ENCODE data around the gene LZTFL1.

Gene LZTFL1

DNA sequence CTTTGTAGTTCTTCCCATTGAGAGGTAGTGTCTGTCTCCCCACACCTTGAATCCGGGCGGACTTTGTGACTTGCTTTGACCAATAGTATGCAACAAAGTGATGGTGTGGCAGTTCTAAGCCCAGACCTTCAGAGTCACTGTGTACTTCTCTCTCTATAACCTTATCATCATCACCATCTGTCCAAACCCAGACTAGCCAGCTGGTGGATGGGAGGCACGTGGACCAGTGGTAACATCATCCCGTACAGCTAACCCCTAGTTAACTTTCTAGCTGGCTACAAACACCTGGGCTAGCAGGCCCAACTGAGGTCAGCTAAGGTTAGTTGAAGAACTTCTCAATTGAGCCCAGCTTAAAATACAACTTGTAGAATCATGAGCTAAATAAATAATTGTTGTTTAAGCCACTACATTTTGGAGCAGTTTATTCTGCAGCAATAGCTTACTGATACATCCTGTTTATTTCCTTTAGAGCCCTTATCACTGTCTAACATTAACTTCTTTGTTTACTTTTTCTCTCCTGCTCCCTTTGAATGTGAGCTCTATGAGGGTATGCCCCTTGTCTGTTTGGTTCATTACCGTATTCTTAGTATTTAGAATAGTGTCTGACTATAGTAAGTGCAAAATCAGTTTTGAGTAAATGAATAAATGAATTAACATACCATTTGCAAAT is 32.9 kb upstream of the LZTFL1 start:
- no peaks in the 10 kb centered on the region for H3K36me3 ChIP-seq (ENCODE audit: control insufficient read depth, insufficient read depth, low read length)
- H3K27me3 ChIP-seq (replicated peaks; ENCODE audit: control insufficient read depth, insufficient read depth, low read length) = peaks cover 1% of the 10 kb centered on the region; the same call in 1 of the 2 replicates
- H3K4me3 ChIP-seq (replicated peaks; ENCODE audit: low read depth, low read length) = no peak overlapping the region
- DNase-seq (ENCODE audit: extremely low read depth, insufficient read length) = no peak
- TF ChIP-seq, protein P1, sequence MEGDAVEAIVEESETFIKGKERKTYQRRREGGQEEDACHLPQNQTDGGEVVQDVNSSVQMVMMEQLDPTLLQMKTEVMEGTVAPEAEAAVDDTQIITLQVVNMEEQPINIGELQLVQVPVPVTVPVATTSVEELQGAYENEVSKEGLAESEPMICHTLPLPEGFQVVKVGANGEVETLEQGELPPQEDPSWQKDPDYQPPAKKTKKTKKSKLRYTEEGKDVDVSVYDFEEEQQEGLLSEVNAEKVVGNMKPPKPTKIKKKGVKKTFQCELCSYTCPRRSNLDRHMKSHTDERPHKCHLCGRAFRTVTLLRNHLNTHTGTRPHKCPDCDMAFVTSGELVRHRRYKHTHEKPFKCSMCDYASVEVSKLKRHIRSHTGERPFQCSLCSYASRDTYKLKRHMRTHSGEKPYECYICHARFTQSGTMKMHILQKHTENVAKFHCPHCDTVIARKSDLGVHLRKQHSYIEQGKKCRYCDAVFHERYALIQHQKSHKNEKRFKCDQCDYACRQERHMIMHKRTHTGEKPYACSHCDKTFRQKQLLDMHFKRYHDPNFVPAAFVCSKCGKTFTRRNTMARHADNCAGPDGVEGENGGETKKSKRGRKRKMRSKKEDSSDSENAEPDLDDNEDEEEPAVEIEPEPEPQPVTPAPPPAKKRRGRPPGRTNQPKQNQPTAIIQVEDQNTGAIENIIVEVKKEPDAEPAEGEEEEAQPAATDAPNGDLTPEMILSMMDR (IDR thresholded peaks at IDR 0.05; ENCODE audit: insufficient read depth, low read length, poor library complexity, severe bottlenecking) = no peak

DNA sequence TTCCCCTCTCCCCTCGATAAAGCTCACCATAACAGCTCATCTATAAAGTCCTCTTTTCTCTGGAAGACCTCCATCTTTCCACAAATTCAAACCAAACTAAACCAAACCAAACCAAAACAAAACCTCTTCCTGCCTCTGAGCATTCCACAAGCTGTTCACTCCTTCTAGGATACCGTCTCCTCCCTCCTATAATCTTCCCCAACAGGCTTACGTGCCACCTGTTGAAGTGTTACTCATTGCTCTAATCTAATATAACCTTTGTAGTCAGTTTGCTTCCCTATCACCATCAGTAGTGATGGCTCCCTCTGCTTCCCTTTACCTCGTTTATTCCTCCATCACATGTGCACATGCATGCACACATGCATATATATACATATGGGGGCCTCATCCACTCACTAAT is 31.7 kb upstream of the LZTFL1 start:
- no peak for DNase-seq (ENCODE audit: extremely low read depth, insufficient read length)
- Histone ChIP-seq H3K4me3 (replicated peaks; ENCODE audit: low read depth, low read length) (no peak overlapping the region), H3K36me3 (ENCODE audit: control insufficient read depth, insufficient read depth, low read length) (no peaks in the 10 kb centered on the region), H3K27me3 (replicated peaks; ENCODE audit: control insufficient read depth, insufficient read depth, low read length) (peaks cover 1% of the 10 kb centered on the region; the same call in 1 of the 2 replicates)
- TF ChIP-seq, protein P1 (IDR thresholded peaks at IDR 0.05; ENCODE audit: insufficient read depth, low read length, poor library complexity, severe bottlenecking) = no peak

DNA sequence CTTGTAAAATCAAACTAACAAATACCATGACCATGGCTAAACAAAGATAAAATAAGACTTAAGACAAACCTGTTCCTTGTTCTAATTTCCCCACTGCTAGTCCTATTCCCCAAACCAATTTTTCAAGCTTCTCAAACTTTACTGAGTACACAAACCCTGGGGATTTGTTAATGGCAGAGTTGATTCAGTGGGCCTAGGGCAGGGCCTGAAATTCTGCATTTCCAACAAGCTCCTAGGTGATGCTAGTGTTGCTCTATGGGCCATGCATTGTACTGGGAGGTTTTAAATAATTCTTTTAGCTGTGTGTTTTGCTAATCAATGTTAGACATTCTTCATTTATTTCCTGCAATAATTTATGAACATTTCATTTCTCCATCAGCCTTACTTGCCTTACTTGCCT is 31.1 kb upstream of the LZTFL1 start:
- H3K4me3 ChIP-seq (replicated peaks; ENCODE audit: low read depth, low read length) = no peak overlapping the region
- H3K27me3 ChIP-seq (replicated peaks; ENCODE audit: control insufficient read depth, insufficient read depth, low read length) = peaks cover 1% of the 10 kb centered on the region; the same call in 1 of the 2 replicates
- TF ChIP-seq, protein P1 (IDR thresholded peaks at IDR 0.05; ENCODE audit: insufficient read depth, low read length, poor library complexity, severe bottlenecking) = no peak
- DNase-seq (ENCODE audit: extremely low read depth, insufficient read length) = no peak
- no peaks in the 10 kb centered on the region for H3K36me3 ChIP-seq (ENCODE audit: control insufficient read depth, insufficient read depth, low read length)

DNA sequence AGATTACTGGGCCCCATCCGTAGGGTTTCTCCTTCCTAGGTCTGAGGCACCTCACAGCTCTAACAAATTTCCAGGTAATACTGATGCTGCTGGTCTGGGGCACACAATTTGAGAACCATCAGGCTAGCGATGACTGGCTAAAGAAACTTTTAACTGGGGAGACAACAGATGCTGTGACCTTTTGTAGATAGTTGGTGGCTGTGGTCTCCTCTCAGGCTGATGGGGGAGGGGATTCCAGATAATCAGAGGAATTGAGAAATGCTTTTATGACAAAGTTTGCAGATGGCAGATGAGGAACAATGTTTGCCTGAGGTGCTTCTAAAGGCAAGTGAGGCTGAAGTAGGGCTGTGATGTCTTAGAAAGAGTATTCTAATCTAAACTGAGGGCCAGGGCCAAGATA is 30.6 kb upstream of the LZTFL1 start:
- no peak for DNase-seq (ENCODE audit: extremely low read depth, insufficient read length)
- TF ChIP-seq, protein P1 (IDR thresholded peaks at IDR 0.05; ENCODE audit: insufficient read depth, low read length, poor library complexity, severe bottlenecking) = no peak
- H3K27me3 ChIP-seq (replicated peaks; ENCODE audit: control insufficient read depth, insufficient read depth, low read length) = peaks cover 1% of the 10 kb centered on the region; the same call in 1 of the 2 replicates
- H3K36me3 ChIP-seq (ENCODE audit: control insufficient read depth, insufficient read depth, low read length) = no peaks in the 10 kb centered on the region
- no peak overlapping the region for H3K4me3 ChIP-seq (replicated peaks; ENCODE audit: low read depth, low read length)

DNA sequence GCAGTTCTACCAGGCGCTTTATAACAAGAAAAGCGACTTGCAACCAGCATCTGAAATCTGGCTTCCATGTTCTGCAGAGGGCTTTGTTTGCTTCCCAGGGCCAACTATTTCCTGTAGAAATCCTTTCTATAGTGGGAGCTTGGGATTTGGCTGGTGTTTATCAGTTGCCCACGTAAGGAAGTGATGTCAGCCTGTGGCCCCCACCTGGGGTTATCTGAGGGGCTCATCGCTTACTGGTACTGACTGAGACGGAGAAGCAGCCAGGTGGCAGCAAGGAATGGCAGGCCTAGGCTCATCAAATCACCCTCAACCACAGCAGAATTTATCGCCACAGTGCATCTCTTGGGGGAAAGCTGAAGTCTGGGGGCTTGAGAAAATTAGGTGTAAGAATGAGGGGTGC is 29.9 kb upstream of the LZTFL1 start:
- TF ChIP-seq, protein P1 (IDR thresholded peaks at IDR 0.05; ENCODE audit: insufficient read depth, low read length, poor library complexity, severe bottlenecking) = no peak
- Histone ChIP-seq H3K27me3 (replicated peaks; ENCODE audit: control insufficient read depth, insufficient read depth, low read length) (peaks cover 1% of the 10 kb centered on the region; the same call in 1 of the 2 replicates), H3K36me3 (ENCODE audit: control insufficient read depth, insufficient read depth, low read length) (no peaks in the 10 kb centered on the region), H3K4me3 (replicated peaks; ENCODE audit: low read depth, low read length) (no peak overlapping the region)
- DNase-seq (ENCODE audit: extremely low read depth, insufficient read length) = no peak
